HepG2 (cell line): Measurements from ENCODE around the gene TUBB. TPM values are rescaled to one million over a fixed set of nuclear protein-coding genes. Genes with fewer than 3 reads are reported as not detected.

ENCODE experiments used
- ARID2 ChIP-seq: sonication (generic); formaldehyde crosslinking; IDR thresholded peaks from 2 replicates; pipeline ENCODE4 v1.8.1; 2022; ENCODE audit warnings: mild to moderate bottlenecking, missing genetic modification reagents, borderline replicate concordance
- ATF7-NPFF ChIP-seq: sonication (generic); formaldehyde crosslinking; IDR thresholded peaks from 2 replicates; pipeline ENCODE4 v1.8.1; 2023; ENCODE audit warnings: mild to moderate bottlenecking, low read depth, missing genetic modification reagents, moderate library complexity
- E2F1 ChIP-seq: sonication (generic); formaldehyde crosslinking; IDR thresholded peaks from 2 replicates; pipeline ENCODE4 v1.5.0; 2020; ENCODE audit warnings: missing genetic modification reagents
- FOXK1 ChIP-seq: sonication (generic); formaldehyde crosslinking; IDR thresholded peaks from 2 replicates; pipeline ENCODE4 v1.4.0; 2020; ENCODE audit warnings: low read depth, missing genetic modification reagents, borderline replicate concordance
- GATAD2A ChIP-seq: IDR thresholded peaks from 2 replicates; pipeline ENCODE4 v1.6.1; 2016
- IRF1 ChIP-seq: sonication (generic); formaldehyde crosslinking; IDR thresholded peaks from 2 replicates; pipeline ENCODE4 v1.4.0; 2020; ENCODE audit warnings: low read depth, mild to moderate bottlenecking, missing genetic modification reagents
- MLXIP ChIP-seq: sonication (generic); formaldehyde crosslinking; IDR thresholded peaks from 2 replicates; pipeline ENCODE4 v1.9.0; 2021; ENCODE audit warnings: missing genetic modification reagents, borderline replicate concordance
- NFKB2 ChIP-seq: sonication (generic); formaldehyde crosslinking; IDR thresholded peaks from 2 replicates; pipeline ENCODE4 v1.4.0; 2020; ENCODE audit warnings: missing genetic modification reagents, borderline replicate concordance
- SP140L ChIP-seq: sonication (generic); formaldehyde crosslinking; IDR thresholded peaks from 2 replicates; pipeline ENCODE4 v1.4.0; 2020; ENCODE audit warnings: missing genetic modification reagents, borderline replicate concordance
- ZFP62 ChIP-seq: sonication (generic); formaldehyde crosslinking; IDR thresholded peaks from 2 replicates; pipeline ENCODE4 v1.4.0; 2020; ENCODE audit warnings: missing genetic modification reagents
- ZNF276 ChIP-seq: sonication (generic); formaldehyde crosslinking; IDR thresholded peaks from 2 replicates; pipeline ENCODE4 v1.4.0; 2020; ENCODE audit warnings: mild to moderate bottlenecking, low read depth, missing genetic modification reagents
- ZNF318 ChIP-seq: sonication (generic); formaldehyde crosslinking; IDR thresholded peaks from 2 replicates; pipeline ENCODE4 v1.4.0; 2020; ENCODE audit warnings: mild to moderate bottlenecking, missing genetic modification reagents
- polyA plus RNA-seq, 8 experiments: library from polyadenylated mRNA; depleted of rRNA in 3 of 8; stranded (reverse) in 7 of 8; unstranded in 1 of 8; fragments of >200 nt; fragmentation: Illumina TruSeq in 4 of 8; extraction: Trizol in 4 of 8; gene quantifications; 2 replicates each; pipeline versions ENCODE4 v1.2.1 to v1.2.3, GENCODE V29; 2011 to 2016; ENCODE audit warnings: low read depth in 4 of 8, missing spikeins in 1 of 8, mixed read lengths in 1 of 8; ENCODE audit not compliant: insufficient read depth in 1 of 8
- total RNA-seq, 5 experiments: library from RNA; depleted of rRNA; stranded (reverse); fragments of >200 nt; fragmentation: Illumina TruSeq; extraction: Trizol; gene quantifications; 2 replicates each; pipeline ENCODE4 v1.2.3, GENCODE V29; 2016; ENCODE audit warnings: low read depth in 1 of 5

The TUBB gene
- total and polyA plus RNA-seq, 2 of the 13 experiments (the other 11 are each of a cell fraction or from before 2014, with no cell fraction given) = 911 to 1,163 TPM

- TF ChIP-seq MLXIP = no peak
- TF ChIP-seq ARID2 (CRISPR knock-in tag) = 0 out of 2 replicates have a peak, but pooled peaks have one; percentile 25
- TF ChIP-seq ATF7-NPFF (CRISPR knock-in tag) = no peak
- no peak for TF ChIP-seq ZNF276 (CRISPR knock-in tag)
- no peak for TF ChIP-seq ZFP62
- TF ChIP-seq GATAD2A = no peak; the same call in 1 of the 2 replicates
- TF ChIP-seq E2F1 (CRISPR knock-in tag) = no peak
- peak; percentile 64; the same call in 1 of the 2 replicates for TF ChIP-seq NFKB2 (CRISPR knock-in tag)
- TF ChIP-seq FOXK1 (CRISPR knock-in tag) = peak; percentile 31; the same call in 1 of the 2 replicates
- no peak for TF ChIP-seq IRF1
- no peak; the same call in 1 of the 2 replicates for TF ChIP-seq ZNF318
- TF ChIP-seq SP140L (CRISPR knock-in tag) = no peak
Measured at GRCh38 chr6:30678964-30679726, 41.0 kb upstream of the TUBB start (continued).
